GM19463 (cell line): ENCODE results near the gene CDC25A.
"Not testable (repeated sequence)": the region's sequence is repeated elsewhere in the genome, so short reads cannot be mapped to it uniquely, and the experiment has no call there.

Experiments
- ATAC-seq: cut with Tn5 transposase; IDR thresholded peaks from one replicate; pipeline ENCODE4 v1.9.1; 2021; ENCODE audit warnings: mild to moderate bottlenecking, moderate library complexity; ENCODE audit not compliant: unreplicated experiment

The CDC25A gene

GRCh38 chr3:48188266-48189201 is at the start of gene CDC25A:
Gene CDC25A (minus strand): TSS chr3:48188417. CDS start chr3:48187947, 470 bp downstream.
- ATAC-seq = peak; percentile 96

- no peak for ATAC-seq
Measured at GRCh38 chr3:48236531-48236930, 48.3 kb upstream of the CDC25A start.

- ATAC-seq = no peak
Measured at GRCh38 chr3:48233542-48233941, 45.3 kb upstream of the CDC25A start.

GRCh38 chr3:48232734-48233133 is 44.5 kb upstream of the CDC25A start:
- ATAC-seq = peak; percentile 74

- ATAC-seq = no peak
Measured at GRCh38 chr3:48232232-48232631, 44.0 kb upstream of the CDC25A start.

GRCh38 chr3:48226939-48227338 is 38.7 kb upstream of the CDC25A start:
- no peak for ATAC-seq

- no peak for ATAC-seq
Measured at GRCh38 chr3:48225587-48225986, 37.4 kb upstream of the CDC25A start.

GRCh38 chr3:48222616-48223513 is 34.6 kb upstream of the CDC25A start, which contains the start of gene CAMP:
Gene CAMP (plus strand): TSS chr3:48223495. CDS start chr3:48223512, 17 bp downstream.
- ATAC-seq = peak; percentile 73

GRCh38 chr3:48220746-48221145 is 32.5 kb upstream of the CDC25A start:
- ATAC-seq = no peak

- no peak for ATAC-seq
Measured at GRCh38 chr3:48219543-48219942, 31.3 kb upstream of the CDC25A start.

- no peak for ATAC-seq
Measured at GRCh38 chr3:48218537-48218936, 30.3 kb upstream of the CDC25A start.

GRCh38 chr3:48217449-48217848 is 29.2 kb upstream of the CDC25A start:
- ATAC-seq = no peak

- no peak for ATAC-seq
Measured at GRCh38 chr3:48215876-48216275, 27.7 kb upstream of the CDC25A start.

GRCh38 chr3:48215466-48215865 is 27.2 kb upstream of the CDC25A start:
- no peak for ATAC-seq

GRCh38 chr3:48215019-48215418 is 26.8 kb upstream of the CDC25A start:
- ATAC-seq = no peak

GRCh38 chr3:48214225-48214624 is 26.0 kb upstream of the CDC25A start:
- ATAC-seq = no peak

GRCh38 chr3:48211776-48212175 is 23.6 kb upstream of the CDC25A start:
- ATAC-seq = not testable (repeated sequence)

GRCh38 chr3:48210534-48210933 is 22.3 kb upstream of the CDC25A start:
- ATAC-seq = not testable (repeated sequence)

- ATAC-seq = no peak
Measured at GRCh38 chr3:48209445-48209844, 21.2 kb upstream of the CDC25A start.

GRCh38 chr3:48208076-48208475 is 19.9 kb upstream of the CDC25A start:
- ATAC-seq = no peak

GRCh38 chr3:48202632-48203031 is 14.4 kb upstream of the CDC25A start:
- ATAC-seq = no peak
